ENCODE results near the gene ANAPC2. TPM values are rescaled to one million over a fixed set of nuclear protein-coding genes. Genes with fewer than 3 reads are reported as not detected.

The ANAPC2 gene
- total RNA-seq = 16.9 and 21.5 TPM in 2 replicates

GRCh38 chr9:137188490-137189296, at the start of gene ANAPC2, which contains the start of gene SSNA1:
ANAPC2 (minus strand) TSS chr9:137188560; CDS start chr9:137188532, 28 bp downstream.
SSNA1 (plus strand) TSS chr9:137188676; CDS start chr9:137188727, 51 bp downstream.

GRCh38 chr9:137230705-137231371, 42.5 kb upstream of the ANAPC2 start, which contains the start of gene SLC34A3:
SLC34A3 (plus strand) TSS chr9:137230901; CDS start chr9:137231703, 802 bp downstream.

GRCh38 chr9:137227054-137227852, 38.9 kb upstream of the ANAPC2 start, which contains the start of gene RNF224:
RNF224 (plus strand) TSS chr9:137227502; CDS start chr9:137228336, 834 bp downstream.

GRCh38 chr9:137224830-137225694, 36.7 kb upstream of the ANAPC2 start, which contains the start of gene CYSRT1:
CYSRT1 (plus strand) TSS chr9:137225174; CDS start chr9:137225622, 448 bp downstream.

GRCh38 chr9:137222190-137223077, 34.1 kb upstream of the ANAPC2 start, which contains the start of gene RNF208:
RNF208 (minus strand) TSS chr9:137222240; CDS start chr9:137221212, 1,028 bp downstream.

GRCh38 chr9:137205126-137206069, 17.0 kb upstream of the ANAPC2 start, which contains the start of the genes NDOR1 and TMEM203:
NDOR1 (plus strand) TSS chr9:137205700; CDS start chr9:137205778, 78 bp downstream.
TMEM203 (minus strand) TSS chr9:137205648; CDS start chr9:137205414, 234 bp downstream.

GRCh38 chr9:137200311-137201204, 12.2 kb upstream of the ANAPC2 start, which contains the start of gene TPRN:
TPRN (minus strand) TSS chr9:137200741; CDS start chr9:137200711, 30 bp downstream.

GRCh38 chr9:137169896-137170358, 18.4 kb downstream of the ANAPC2 start, which contains the start of gene LRRC26:
LRRC26 (minus strand) TSS chr9:137170051; CDS start chr9:137169943, 108 bp downstream.

GRCh38 chr9:137138722-137139467, 49.5 kb downstream of the ANAPC2 start, which contains the start of gene GRIN1:
GRIN1 (plus strand) TSS chr9:137139154; CDS start chr9:137139487, 333 bp downstream.

Other genes with a start within 250 kb of the ANAPC2 start
- 161 and 176 TPM in 2 replicates for gene FBXW5, start 243.8 kb downstream of the ANAPC2 start, total RNA-seq
- 0.19 TPM in 1 of 2 replicates, not detected in the other for gene C8G, start 243.3 kb downstream of the ANAPC2 start, total RNA-seq
- gene LCN12, start 236.3 kb downstream of the ANAPC2 start, total RNA-seq = not detected in 2 replicates
- 1.7 TPM in 1 of 2 replicates, not detected in the other for gene PTGDS, start 211.1 kb downstream of the ANAPC2 start, total RNA-seq
- 0.85 TPM in 1 of 2 replicates, not detected in the other for gene LCNL1, start 205.6 kb downstream of the ANAPC2 start, total RNA-seq
- gene PAXX, start 196.1 kb downstream of the ANAPC2 start, total RNA-seq = 14.9 and 23.6 TPM in 2 replicates
- gene CLIC3, start 192.0 kb downstream of the ANAPC2 start, total RNA-seq = 0.56 and 1.7 TPM in 2 replicates
- 10.4 and 20.3 TPM in 2 replicates for gene ABCA2, start 160.3 kb downstream of the ANAPC2 start, total RNA-seq
- gene FUT7, start 156.5 kb downstream of the ANAPC2 start, total RNA-seq = not detected in 2 replicates
- gene NPDC1, start 142.4 kb downstream of the ANAPC2 start, total RNA-seq = 14.6 and 20.3 TPM in 2 replicates
- not detected in 2 replicates for gene ENTPD2, start 134.5 kb downstream of the ANAPC2 start, total RNA-seq
- 0.85 and 10.4 TPM in 2 replicates for gene SAPCD2, start 118.0 kb downstream of the ANAPC2 start, total RNA-seq
- gene UAP1L1, start 111.0 kb downstream of the ANAPC2 start, total RNA-seq = 5.9 and 16.1 TPM in 2 replicates
- 67.3 and 120 TPM in 2 replicates for gene MAN1B1, start 101.6 kb downstream of the ANAPC2 start, total RNA-seq
- gene DPP7, start 73.8 kb downstream of the ANAPC2 start, total RNA-seq = 33.9 and 69.9 TPM in 2 replicates
- under 0.01 and 0.19 TPM in 2 replicates for gene GRIN1, start 49.4 kb downstream of the ANAPC2 start, total RNA-seq
- gene LRRC26, start 18.5 kb downstream of the ANAPC2 start, total RNA-seq = not detected in 2 replicates
- gene TMEM210, start 16.5 kb downstream of the ANAPC2 start, total RNA-seq = not detected in 2 replicates
- gene SSNA1, start 116 bp upstream of the ANAPC2 start, total RNA-seq = 43.1 and 109 TPM in 2 replicates
- gene TPRN, start 12.2 kb upstream of the ANAPC2 start, total RNA-seq = 4.2 and 7.7 TPM in 2 replicates
- gene TMEM203, start 17.1 kb upstream of the ANAPC2 start, total RNA-seq = 36.9 and 42.9 TPM in 2 replicates
- gene NDOR1, start 17.1 kb upstream of the ANAPC2 start, total RNA-seq = 2.8 and 5.9 TPM in 2 replicates
- 0.19 and 0.28 TPM in 2 replicates for gene RNF208, start 33.7 kb upstream of the ANAPC2 start, total RNA-seq
- gene CYSRT1, start 36.6 kb upstream of the ANAPC2 start, total RNA-seq = under 0.01 and 0.19 TPM in 2 replicates
- gene RNF224, start 38.9 kb upstream of the ANAPC2 start, total RNA-seq = not detected in 2 replicates
- gene SLC34A3, start 42.3 kb upstream of the ANAPC2 start, total RNA-seq = not detected in 2 replicates
- gene TUBB4B, start 52.7 kb upstream of the ANAPC2 start, total RNA-seq = 99.2 and 1,104 TPM in 2 replicates
- not detected in 2 replicates for gene STPG3, start 62.7 kb upstream of the ANAPC2 start, total RNA-seq
- gene NELFB, start 66.8 kb upstream of the ANAPC2 start, total RNA-seq = 45.1 and 65.0 TPM in 2 replicates
- gene TOR4A, start 89.2 kb upstream of the ANAPC2 start, total RNA-seq = 13.8 and 31.1 TPM in 2 replicates
- 0.28 and 0.77 TPM in 2 replicates for gene NRARP, start 113.7 kb upstream of the ANAPC2 start, total RNA-seq
- 5.2 and 18.0 TPM in 2 replicates for gene EXD3, start 234.6 kb upstream of the ANAPC2 start, total RNA-seq
- gene NOXA1, start 234.8 kb upstream of the ANAPC2 start, total RNA-seq = 0.28 TPM in 1 of 2 replicates, not detected in the other